Measurements from ENCODE around the gene SYT15B.
"Not testable (repeated sequence)": the region's sequence is repeated elsewhere in the genome, so short reads cannot be mapped to it uniquely, and the experiment has no call there.

Gene SYT15B

DNA sequence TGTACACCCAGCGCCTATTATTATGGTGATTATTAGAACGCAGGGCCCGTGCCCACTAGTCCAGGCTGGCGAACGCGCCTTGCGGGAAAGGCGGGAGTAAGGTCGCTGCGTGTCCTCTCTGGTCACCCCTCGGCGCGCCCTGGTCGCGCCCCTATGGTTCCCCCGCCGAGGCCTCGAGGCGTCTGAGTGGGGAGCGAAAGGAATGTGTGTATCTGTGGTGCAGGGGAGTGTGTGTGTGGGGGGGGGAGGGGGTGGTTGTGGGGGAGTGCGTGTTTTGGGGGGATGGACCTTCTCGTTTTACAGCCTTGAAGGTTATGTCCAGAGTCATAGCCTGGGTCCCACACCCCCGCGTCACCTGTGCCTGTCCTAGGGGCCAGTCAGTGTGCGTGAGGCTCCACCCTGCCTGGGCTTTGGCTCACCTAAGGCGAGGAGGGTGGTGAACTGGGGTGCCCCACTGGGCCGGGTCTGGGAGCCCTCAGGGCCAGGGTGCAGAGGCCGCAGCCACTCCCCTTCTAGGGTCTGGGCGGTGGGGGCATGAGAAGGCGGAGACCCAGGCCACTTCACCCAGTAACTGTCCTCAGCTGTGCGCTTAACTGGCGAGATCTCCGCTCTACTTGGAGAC lies at the start of gene SYT15B:
TSS of gene SYT15B (minus strand) at position 39 of the 622 bp plus-strand sequence. CDS start 952 bp downstream, outside the sequence.
- not testable (repeated sequence) for ATAC-seq

GRCh38 chr10:47779590-47779989 lies 16.2 kb upstream of the SYT15B start:
- ATAC-seq: not testable (repeated sequence)

GRCh38 chr10:47775361-47776231 lies 12.2 kb upstream of the SYT15B start:
- ATAC-seq: peak; percentile 99

- ATAC-seq: not testable (repeated sequence)
Observed at GRCh38 chr10:47770745-47771144, 7.4 kb upstream of the SYT15B start.

- not testable (repeated sequence) for ATAC-seq
Observed at GRCh38 chr10:47768578-47769115, 5.3 kb upstream of the SYT15B start.

- ATAC-seq: peak; percentile 67
Observed at GRCh38 chr10:47768085-47768484, 4.7 kb upstream of the SYT15B start.

- ATAC-seq: peak; percentile 14; the same call in 1 of the 3 replicates
Observed at GRCh38 chr10:47767236-47767635, 3.8 kb upstream of the SYT15B start.

DNA sequence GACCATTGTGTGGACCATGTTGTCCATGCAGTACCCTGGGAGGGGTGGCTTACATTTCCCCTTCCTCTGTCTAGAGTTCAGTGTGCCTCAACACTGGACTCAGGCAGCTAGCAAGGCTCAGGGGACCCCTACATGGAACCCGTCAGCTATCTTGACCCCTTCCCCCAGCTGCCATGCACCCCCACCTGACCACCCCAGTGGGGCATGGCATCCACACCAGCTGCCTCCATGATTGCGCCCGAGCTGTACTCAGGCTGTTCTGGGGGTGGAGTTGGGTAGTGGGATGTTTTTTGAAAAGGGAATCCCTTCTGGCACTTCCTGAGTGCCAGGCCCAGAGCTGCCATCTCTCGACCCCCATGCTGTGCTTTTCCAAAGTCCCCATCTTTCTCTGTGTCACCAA lies 1.8 kb upstream of the SYT15B start:
- ATAC-seq: not testable (repeated sequence)

GRCh38 chr10:47762674-47763553 lies 478 bp downstream of the SYT15B start:
- ATAC-seq: not testable (repeated sequence)

- ATAC-seq: not testable (repeated sequence)
Observed at GRCh38 chr10:47758855-47759254, 4.5 kb downstream of the SYT15B start.

GRCh38 chr10:47756169-47756568 lies 7.2 kb downstream of the SYT15B start:
- ATAC-seq: not testable (repeated sequence)

GRCh38 chr10:47753871-47754270 lies 9.5 kb downstream of the SYT15B start:
- ATAC-seq: not testable (repeated sequence)

DNA sequence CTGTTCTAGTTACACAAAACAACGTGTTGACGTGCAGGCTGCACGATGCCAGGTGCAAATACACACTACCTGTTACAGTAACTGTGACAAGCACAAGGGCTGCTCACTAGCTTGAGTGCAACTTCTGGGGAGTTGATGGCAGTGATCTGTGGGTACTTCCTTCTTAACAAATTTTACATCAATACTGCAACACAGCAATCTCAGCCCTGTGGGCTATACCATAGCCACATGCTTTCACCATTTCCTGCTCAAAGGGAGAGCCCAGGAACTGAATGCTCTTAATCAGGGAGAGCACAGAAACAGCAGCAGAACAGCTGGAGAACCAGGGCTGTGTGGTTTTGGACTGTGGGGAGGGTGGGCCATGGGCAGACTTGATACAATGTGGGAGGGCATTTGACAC lies 10.2 kb downstream of the SYT15B start:
- ATAC-seq: not testable (repeated sequence)

DNA sequence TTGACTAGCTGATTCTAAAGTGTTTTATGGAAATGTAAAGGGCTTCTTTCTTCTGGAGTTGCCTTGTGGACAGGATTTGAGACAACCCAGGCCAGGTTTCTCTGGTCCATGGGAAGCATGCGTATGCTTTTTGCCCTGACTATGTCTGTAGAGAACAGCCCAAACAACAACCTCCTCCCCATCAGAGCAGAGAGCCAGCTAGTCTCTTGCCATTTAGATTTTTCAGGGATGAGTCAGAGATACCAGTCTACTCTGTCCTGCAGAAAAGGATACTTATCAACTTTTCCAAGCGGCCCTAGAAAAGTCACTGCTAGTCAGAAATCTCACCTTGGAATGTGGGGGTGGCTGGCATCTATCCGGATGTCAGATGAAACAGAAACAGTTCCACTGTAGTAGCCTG lies 11.6 kb downstream of the SYT15B start:
- peak; percentile 61 for ATAC-seq

- not testable (repeated sequence) for ATAC-seq
Observed at GRCh38 chr10:47750360-47750759, 13.0 kb downstream of the SYT15B start.

GRCh38 chr10:47746780-47747376 lies 16.5 kb downstream of the SYT15B start:
- not testable (repeated sequence) for ATAC-seq

DNA sequence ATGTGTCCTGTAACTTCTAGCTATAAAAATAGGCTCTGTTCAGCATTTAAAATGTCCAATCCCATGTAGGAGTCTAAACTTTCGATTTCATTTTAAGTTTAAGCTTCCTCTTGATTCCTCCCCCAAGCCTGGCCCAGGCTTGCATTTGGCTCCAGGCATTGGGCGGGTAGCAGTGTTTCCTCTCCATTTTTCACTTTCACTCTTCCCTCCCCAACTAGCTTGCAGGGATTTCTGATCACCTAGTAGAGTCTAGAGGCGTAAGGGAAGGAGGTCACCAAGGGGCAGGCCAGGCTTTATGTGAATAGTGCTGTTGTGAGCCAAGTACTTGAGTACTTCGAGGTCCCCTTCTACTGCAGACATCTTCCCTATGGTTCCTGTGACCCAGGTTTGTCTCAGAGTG lies 18.5 kb downstream of the SYT15B start:
- ATAC-seq: not testable (repeated sequence)

GRCh38 chr10:47743611-47744550 lies 19.5 kb downstream of the SYT15B start:
- peak; percentile 93 for ATAC-seq

- ATAC-seq: not testable (repeated sequence)
Observed at GRCh38 chr10:47740868-47741267, 22.5 kb downstream of the SYT15B start.

GRCh38 chr10:47730911-47731310 lies 32.5 kb downstream of the SYT15B start:
- ATAC-seq: not testable (repeated sequence)

GRCh38 chr10:47725740-47726139 lies 37.7 kb downstream of the SYT15B start:
- not testable (repeated sequence) for ATAC-seq
